SU-DHL-6 (cell line): ENCODE results near the gene HSPBP1.

Experiments
- EZH2phosphoT487 ChIP-seq: fragments of 200-600 bp; sonication (generic), shearing (Covaris generic); conservative IDR thresholded peaks from 2 replicates; pipeline ENCODE4 v1.6.1; 2018; ENCODE audit warnings: mild to moderate bottlenecking, antibody characterized with exemption, low read length, moderate library complexity, mixed read lengths
- TF ChIP-seq, protein P1 (sequence below): fragments of 200-600 bp; sonication (generic); IDR thresholded peaks from one replicate; pipeline ENCODE4 v1.5.1; 2017; ENCODE audit warnings: antibody characterized with exemption, mild to moderate bottlenecking, low read length, moderate library complexity; ENCODE audit not compliant: insufficient read depth, poor library complexity, severe bottlenecking

DNA sequence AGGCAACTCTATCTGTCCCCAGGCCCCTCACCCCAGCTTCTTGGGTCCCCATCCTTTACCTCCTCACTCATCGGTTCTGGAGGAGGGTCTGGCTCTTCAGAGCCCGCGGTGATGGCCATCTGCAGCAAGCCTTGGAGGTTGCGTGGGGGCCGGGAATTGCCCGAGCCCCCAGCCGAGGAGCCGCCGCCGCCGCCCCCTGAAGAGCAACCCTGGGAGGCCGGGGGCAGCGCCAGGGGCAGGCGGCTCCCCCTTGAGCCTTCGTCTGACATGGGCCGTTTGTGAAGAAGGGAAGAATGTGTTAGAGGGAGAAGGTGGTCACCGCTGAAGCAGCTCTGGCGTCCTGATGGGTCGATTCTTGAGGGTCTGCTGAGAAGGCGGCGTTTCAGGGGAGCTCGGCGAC, 570 bp downstream of the HSPBP1 start:
- TF ChIP-seq, protein P1, sequence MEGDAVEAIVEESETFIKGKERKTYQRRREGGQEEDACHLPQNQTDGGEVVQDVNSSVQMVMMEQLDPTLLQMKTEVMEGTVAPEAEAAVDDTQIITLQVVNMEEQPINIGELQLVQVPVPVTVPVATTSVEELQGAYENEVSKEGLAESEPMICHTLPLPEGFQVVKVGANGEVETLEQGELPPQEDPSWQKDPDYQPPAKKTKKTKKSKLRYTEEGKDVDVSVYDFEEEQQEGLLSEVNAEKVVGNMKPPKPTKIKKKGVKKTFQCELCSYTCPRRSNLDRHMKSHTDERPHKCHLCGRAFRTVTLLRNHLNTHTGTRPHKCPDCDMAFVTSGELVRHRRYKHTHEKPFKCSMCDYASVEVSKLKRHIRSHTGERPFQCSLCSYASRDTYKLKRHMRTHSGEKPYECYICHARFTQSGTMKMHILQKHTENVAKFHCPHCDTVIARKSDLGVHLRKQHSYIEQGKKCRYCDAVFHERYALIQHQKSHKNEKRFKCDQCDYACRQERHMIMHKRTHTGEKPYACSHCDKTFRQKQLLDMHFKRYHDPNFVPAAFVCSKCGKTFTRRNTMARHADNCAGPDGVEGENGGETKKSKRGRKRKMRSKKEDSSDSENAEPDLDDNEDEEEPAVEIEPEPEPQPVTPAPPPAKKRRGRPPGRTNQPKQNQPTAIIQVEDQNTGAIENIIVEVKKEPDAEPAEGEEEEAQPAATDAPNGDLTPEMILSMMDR = no peak
- no peak for TF ChIP-seq EZH2phosphoT487
